Measurements from ENCODE around the gene TTLL12.

TTLL12 gene

DNA sequence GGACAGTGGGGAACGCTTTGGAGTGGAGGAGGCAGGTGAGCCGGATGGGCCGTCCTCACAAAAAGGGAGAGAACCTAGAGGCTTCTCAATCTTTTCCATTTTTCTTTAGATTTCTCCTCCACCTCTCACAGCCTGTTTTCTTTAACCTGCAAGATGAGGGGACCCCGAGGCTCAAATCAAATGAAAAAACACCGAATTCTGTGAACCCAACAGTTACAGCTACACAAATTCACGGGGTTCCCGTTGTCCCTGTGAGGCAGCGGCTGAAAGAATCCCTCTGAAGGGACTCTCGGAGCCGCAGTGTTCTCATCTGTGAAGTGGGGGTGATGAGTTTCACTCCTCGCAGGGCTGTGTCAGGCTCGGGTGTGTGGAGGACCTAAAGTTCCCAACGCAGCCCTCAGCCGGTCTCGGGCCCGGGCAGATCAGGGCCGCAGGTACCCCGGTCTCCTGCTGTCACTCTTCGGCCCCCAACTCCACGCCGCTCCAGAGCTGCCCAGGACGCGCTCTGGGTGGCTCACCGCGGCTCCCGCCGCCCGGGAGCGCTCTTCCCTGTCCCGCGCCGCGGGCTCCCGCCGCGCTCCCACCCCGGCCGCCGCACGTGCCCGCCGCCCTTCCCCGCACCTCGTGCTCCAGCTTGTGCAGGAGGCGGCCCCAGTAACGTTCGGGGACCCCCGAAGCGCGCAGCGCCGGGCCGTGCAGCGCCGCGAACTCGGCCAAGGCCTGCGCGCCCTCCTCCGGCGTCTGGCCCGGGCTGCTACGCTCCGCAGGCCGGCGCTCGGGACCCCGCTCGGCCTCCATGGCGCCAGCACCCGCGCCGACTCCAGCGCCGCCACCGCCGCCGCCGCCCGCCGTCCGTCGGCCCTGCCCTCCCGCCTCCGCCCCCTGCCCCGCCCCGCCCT is at the start of gene TTLL12:
Gene TTLL12 (minus strand): TSS at position 863 of the 899 bp plus-strand sequence. CDS start 65 bp downstream, at position 798.
- DNase-seq = no peak

DNA sequence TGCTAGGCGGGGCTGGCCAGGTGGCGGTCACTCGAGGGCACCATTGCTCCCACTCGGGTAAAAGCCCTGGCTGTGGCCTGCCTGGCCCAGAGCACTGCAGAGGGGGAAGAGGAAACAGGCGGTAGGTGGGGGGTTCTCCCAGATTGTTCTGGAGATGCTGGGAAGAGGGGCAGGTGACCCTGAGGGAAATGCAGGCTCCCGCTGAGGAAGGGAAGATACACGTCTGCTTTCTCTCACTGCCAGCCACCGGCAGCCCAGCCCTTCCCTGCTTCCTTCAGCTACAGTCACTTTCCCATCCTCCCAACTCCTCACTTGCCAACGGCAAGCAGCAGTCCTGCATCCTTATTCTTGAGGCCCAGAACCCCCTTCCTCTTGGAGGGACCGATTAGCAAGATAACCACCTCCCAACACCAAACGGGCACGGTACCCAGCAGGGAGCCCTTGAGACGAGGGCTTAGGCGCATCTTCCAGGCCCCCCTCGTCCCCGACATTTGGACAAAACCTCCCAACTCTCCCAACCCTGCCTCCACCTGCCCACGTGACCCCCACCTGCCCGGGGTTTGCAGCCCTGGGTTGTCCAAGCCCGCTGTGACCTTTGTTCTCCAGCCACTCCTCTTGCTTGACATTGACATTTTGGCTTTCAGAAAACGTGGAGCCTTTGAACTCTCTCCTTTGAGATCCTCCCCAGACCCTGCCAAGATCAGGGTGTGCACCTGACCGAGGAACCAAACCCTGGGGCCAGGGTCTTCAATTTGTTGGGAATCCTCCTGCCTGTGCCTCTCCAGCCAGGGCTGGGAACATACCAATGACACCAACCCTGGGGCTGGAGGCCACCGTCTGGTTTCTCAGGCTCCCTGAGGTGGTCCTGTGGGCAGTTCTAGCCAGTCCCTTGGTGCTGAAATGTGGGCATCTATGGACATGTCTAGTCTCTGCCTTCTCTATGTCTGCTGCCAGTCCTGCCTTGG is 48.8 kb upstream of the TTLL12 start:
- no peak for DNase-seq

DNA sequence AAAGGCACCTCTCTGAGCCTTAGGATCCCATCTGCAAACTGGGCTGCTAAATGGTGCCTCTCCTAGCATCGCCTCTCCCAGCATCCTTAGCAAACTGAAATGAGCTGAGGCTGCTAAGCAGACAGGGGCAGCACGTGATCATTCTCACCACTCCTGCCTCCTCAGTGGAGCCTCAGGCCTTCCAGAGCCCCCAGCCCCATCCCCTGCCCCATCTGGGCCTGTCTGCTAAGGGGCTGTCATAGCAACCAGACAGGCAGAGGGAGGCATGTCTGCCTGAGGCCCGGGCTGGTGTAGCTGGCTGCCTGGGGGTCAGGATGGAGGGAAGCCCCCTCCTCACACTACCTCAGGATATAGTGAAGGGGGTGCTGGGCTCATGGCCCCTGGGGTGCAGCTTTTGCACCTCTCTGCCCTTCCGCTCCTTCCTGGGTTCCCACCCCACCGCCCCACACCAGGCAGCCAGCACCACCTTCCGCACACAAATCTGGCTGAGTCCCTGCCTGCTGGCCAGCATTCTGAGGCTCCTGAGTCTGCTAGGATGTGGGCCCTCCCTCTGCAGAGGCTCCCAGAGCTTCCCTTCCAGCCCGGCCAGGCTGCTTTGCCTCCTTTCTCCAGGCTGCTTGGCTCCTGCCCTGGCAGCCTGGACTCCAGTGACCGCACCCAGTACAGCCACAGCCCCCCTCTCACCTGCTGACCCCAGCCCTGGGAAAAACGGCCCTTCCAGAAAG is 47.5 kb upstream of the TTLL12 start:
- DNase-seq = no peak

DNA sequence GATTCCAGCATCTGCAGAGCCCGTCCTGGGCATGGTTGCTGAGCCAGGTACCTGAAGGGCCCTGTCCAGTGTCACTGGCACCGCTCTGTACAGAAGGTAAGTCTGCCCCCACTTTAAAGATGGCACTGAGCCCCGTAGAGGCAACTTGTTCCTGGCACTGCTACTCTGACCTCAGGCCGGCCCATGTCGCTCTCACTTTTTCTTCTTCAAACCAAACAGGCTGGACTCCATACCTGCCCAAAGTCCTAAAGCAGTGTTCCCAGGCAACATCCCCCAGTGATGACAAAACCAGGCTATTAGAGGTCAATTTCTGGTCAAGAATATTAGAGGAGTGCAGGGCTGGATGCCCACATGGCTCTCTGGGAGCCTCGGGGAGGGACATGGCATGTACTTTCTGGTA is 46.6 kb upstream of the TTLL12 start:
- DNase-seq = no peak

DNA sequence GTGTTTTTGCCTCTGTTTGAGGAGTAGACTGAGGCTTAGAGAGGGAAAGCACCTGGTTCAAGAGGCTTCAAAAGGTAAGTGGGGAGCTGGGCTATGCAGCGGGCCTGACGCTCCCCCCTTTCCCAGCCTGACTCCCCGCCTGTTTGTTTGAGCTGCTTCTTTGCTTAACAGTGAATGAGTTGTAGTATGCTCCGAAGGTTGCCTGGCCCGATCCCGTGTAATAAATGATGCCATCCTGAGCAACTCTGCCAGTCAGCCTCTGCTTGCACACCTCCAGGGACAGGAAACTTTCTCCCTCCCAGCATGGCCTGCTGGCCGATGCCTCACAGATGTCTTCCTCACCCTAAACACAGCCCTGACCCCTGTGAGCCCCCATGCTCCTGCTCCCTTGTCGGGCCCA is 45.5 kb upstream of the TTLL12 start:
- DNase-seq = no peak

DNA sequence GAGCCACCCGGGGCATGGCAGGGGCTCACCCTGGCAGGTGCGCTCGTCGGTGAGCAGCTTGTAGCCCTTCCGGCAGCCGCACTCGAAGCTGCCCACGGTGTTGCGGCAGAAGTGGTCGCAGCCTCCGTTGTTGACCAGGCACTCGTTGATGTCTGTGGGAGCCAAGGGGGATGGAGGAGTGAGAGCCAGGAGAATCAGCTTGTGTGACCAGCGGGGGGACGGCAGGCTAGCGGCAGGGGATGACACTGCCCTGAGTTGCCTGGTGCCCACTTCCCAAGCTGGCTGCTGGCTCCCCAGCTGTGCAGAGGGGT is 44.7 kb upstream of the TTLL12 start:
- DNase-seq = no peak

DNA sequence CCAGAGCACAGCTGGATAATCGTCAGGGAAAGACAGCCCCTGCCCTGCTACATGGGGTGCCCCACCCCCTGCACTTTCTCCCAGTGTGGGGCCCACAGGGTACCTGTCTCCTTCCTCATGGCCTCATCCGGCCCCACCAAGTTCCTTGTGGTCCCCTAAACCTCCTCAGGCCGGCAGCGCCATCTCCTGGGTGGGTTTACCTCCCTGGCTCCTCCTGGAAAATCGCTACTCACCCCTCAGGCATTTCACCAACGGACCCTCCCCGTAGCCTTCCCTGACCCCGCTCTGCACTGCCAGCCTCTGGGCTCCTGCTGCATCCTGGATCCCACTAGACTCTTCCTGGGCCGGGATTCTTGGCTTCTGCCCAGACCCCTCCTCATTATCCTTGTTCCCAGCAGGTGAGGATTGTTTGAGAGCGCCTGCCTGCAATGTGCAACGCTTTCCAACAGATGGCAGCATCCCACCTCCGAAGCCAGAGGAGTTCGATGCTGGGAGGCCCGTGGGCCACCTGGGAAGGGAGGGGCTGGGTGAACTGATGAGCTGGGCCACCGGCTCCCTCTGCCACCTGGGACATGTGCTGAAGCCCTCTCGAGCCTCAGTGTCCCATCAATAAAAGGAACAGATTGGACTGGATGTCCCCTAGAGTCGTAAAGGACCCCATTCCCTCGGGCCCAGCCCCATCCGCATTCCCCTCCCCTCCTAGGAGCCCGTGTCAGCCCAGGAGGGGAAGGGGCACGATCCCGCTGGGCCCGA is 44.2 kb upstream of the TTLL12 start:
- DNase-seq = peak; percentile 10

DNA sequence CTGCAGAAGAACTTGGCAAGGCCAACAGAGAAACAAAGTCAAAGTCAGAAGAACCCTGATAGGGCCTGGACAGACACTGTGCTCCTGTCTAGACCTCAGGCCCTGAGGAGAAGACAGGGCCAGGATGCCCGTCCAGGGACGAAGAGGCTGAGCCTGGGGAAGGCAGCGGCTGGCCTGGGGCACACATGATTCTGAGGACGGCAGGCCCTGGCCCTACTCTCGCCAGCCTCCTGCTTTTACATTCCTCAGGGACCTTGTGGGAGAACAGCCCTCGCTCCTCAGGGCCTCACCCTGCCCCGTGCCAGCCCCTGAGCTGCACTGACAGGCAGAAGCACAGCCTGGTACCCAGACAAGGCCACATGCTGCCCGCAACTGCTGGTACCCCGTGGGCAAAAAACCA is 43.6 kb upstream of the TTLL12 start:
- DNase-seq = no peak

DNA sequence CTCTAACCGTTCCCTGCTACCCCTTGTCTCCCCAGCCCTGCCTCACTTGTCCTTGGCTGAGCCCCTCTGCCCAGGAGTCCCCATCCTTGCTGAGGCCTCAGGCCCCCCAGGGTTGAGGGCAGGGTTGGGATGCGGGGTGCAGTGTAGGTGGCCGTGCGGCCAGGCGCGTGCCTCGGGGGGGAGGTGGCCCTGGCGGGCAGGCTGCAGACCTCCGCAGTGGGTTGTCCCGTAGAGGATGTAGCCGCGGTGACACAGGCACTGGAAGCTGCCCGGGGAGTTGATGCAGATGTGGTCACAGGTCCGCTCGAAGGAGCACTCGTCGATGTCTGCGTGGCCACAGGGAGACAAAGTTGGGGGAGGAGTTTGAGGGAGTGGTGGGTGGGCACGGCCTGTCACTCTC is 41.9 kb upstream of the TTLL12 start:
- no peak for DNase-seq

DNA sequence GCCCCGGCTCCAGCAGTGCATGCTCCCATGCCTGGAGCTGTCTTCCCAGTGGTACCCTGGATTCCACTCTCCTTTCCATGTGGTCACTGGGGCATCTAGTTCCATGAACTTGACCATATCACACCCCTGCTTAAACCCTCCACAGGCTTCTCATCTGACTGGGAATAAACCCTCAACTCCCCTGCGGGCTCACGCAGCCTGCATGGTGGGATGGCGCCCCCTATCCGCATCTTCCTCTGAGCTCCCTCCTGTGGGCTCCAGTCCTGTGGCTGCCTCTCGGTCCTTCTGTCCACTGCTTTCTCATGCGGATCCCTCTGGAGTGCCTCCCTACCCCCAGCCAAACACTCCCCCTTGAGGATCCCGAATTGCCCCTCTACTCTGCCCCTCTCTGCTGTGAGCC is 41.4 kb upstream of the TTLL12 start:
- peak; percentile 7 for DNase-seq

DNA sequence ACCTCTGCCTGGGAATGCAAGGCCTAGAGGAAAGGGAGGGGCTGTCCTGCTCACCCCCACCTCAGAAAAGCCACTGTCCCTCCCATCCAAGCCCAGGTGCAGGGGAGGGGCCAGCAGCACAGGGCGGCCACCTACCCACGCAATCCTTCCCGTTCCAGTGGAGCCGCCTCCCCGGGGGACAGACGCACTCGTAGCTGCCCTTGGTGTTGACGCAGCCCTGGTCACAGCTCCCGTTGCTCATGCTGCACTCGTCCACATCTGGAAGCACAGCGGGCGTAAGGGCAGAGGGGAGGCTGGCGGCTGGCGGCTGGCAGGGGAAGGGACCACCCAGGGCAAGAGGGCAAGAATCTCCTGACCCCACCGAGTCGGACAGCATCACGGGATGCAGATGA is 40.3 kb upstream of the TTLL12 start:
- DNase-seq = no peak

DNA sequence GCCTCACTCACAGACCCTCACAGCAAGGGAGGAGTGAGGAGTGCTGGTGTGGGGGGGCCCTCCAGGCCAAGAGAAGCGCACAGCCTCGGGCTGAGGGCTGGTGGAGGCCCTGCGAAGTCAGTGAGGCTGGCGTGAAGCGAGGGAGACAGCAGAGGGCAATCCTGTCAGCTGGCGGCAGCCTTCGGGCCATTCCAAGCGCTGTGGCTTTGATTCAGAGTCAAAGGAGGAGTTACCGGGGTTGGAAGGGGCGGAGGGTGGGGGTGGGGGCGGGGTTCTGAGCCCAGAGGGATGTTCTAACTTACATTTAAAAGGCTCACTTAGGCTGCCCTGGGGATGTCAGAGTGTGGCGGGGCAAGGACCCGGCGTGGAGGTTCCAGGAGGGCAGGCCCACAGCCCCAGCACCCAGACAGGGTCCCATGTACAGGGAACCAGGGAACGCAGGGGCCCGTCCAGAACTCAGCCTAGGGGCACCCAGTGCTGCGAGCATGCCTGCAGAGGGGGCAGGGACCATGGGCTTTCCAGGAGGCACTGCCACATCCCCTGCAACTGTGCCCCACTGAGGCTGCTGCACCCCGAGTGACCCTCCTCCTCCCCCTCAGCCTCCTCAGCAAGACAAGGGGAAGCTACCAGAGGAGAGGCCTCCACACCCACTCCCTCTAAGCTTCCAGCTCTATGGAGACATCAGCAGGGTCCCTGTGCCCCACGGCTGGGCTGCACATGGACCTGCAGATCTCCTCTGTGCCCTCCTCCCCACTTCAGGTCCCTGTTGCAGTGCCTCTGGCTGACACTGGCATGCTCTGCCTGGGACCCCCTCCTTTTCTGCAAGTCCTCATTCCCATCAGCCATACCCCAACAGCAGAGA is 39.7 kb upstream of the TTLL12 start:
- DNase-seq = no peak

DNA sequence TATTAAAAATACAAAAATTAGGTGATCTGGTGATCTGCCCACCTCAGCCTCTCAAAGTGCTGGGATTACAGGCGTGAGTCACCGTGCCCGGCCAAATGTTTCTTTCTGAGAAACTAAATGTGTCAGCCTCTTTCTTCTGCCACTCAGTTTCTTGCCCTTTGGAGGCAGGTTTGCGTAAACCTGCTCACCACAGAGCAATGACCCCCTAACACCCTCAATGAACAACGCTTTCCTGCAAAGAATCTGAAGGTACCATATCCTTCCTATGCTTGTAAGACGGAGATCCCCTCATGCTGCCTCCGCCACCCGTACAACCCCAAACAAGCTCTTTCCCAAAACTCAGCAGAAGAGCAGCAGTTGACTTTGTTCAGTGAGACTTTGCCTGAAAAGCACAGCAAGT is 38.7 kb upstream of the TTLL12 start:
- DNase-seq = no peak

DNA sequence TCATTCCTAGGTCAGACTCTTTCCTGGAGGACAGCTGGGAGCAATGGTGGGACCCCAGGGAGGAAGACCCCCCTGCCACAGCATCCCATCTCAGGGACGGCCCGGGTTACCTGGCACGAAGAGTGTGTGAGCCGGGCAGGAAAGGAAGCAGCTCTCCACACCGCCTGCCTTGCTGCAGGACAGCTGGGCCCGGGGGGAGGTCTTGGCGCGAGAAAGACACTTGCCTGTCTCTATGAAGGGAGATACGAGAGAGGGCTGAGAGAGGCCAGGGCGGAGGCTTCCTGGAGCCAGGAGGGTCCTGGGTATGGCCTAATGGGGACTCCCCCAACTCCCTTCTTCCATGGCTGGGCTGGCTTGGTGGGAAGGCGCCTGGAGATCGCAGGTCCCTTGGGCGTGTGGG is 36.1 kb upstream of the TTLL12 start:
- no peak for DNase-seq

DNA sequence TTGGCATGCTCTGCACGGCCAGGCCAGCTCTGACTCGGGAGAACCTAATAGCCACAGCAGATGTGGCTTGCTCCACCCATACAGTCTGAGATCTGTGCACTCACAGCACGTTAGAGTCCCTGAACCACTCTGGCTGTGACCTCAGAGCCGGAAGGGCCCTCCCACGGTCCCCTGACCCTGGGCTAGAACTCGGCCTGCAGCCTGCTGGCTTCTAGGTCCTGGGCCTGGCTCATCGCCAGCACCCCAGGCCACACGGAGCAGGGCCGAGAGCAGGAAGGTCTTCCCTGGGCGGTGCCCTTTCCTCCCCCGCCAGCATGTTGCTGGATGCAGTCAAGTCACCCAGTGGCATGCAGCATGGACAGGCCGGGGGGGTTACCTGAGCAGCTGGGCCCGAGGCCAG is 35.3 kb upstream of the TTLL12 start:
- no peak for DNase-seq

DNA sequence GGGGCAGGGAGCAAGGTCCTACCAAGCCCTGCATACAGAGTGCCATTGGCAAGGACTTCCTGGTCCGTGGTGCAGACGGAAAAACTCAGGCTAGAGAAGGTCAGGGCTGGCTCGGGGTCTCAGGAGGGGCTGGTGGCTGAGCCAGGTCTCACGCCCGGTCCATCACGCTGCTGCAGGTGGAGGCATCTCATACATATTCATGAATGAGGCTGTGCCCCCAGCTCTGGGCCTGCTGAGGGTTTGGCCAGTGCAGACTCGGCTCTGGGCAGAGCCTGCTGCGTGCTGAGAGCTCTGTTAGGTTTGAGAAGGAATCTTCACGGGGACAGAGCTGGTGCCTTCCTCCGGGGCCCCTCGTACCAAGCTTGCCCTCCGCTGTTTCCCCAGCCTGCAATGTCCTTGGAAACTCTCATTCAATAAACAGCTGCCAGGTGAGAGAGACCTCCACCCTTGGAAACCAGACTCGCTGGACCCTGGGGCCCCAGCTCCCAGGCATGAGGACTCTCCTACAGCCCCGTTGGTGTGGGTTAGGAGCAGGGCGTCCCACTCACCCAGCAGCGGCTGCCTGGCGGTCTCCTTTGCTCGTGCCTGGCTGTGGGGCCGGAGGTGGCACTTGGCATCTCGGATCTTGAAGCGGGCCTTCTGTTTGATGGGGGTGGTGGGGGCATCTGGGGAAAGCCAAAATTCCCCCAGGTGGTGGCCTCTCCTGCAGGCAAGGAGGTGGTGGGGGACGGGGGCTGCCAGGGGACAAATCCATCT is 33.9 kb upstream of the TTLL12 start:
- DNase-seq = no peak

DNA sequence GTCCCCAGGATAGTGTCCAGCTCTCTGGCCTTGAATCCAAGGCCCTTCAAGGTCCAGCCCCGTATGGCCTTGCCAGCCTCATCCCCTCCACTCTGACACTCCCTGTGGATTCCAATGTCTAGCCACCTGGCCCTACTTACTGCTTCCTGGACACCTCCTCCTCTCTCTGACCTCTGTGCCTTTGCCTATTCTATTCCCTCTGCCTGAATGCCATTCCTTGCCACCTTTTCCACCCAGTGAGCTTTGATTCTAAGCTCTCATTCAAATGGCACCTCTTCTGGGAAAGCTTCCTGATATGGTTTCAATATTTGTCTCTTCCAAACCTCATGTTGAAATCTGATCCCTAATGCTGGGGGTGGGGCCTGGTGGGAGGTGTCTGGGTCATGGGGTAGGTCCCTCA is 31.9 kb upstream of the TTLL12 start:
- no peak for DNase-seq

DNA sequence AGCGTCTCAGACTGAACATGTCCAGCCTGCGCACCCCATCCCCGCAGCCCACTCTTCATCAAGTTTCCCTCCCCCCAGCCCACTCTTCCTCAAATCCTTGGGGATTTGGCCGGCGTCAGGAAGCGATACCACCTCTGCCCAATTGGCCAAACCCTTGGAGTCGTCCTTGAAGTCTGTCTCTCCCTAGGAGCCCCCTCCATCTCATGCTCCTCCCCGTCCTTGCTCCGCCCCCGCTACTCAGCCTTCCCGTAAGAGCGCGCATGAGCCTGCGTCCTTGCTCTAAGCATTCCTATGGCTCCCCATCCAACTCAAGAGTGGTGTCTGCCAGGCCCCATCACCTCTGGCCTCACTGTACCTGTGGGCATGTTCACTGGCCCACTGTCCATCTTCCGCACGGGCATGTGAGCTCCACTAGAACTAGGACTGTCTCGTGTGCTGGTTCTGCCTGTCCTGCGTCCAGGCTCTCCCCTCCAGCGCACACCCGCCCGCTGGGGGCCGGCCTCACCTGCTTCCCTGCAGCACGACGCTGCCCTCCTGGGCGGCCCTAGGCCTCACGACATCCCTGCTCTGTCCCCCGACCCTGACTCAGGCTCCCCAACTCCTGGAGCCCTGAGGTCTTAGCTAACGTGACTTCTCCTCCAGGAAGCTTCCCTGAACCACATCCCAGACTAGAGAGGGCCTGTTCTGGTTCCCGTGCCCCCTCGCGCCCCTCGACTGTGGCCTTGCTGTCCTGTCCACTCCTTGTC is 30.5 kb upstream of the TTLL12 start:
- no peak for DNase-seq

DNA sequence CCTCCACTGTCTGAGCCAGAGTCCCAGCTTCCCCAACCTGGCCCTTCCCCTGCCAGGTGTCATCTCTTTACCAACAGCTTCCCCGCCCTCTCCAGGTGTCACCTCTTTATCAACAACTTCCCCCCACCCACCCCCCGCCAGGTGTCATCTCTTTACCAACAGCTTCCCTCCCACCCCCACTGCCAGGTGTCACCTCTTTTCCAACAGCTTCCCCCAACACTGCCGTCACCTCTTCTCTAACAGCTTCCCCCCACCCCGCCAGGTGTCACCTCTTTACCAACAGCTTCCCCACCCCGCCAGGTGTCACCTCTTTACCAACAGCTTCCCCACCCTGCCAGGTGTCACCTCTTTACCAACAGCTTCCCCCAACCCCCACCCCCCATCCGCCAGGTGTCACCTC is 29.8 kb upstream of the TTLL12 start:
- DNase-seq = no peak

DNA sequence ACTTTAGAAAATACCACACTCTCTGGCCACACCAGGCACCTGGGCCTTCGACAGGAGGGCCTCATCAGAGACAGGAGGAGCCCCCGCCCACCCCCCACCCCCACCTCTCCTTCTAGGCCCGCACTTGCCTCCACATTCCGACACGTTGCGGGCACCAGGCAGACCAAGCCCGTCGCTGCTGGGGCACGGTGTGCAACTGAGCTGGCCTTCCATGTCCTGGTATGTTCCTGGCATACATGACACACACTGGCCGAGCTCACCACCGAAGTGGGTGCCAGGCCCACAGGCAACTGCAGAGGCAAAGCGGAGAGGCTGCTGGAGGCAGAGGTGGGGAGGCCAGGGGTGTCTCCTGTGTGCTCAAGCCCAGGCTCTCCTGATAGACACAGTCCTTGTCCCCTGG is 27.0 kb upstream of the TTLL12 start:
- no peak for DNase-seq

Data from NCI-H2107 (cell line).